Cardiac muscle cell (in vitro differentiated cells and primary cell): ENCODE data around the gene IFITM5. TPM values are rescaled to one million over a fixed set of nuclear protein-coding genes. Genes with fewer than 3 reads are reported as not detected.
"Not testable (repeated sequence)": the region's sequence is repeated elsewhere in the genome, so short reads cannot be mapped to it uniquely, and the experiment has no call there.

Experiments used
- DNase-seq, 2 donors: peaks; one replicate each; pipeline versions ENCODE4 v3.0.0 to v3.0.0-alpha.2; 2010 to 2017; ENCODE audit warnings: low read depth in 1 of 2, low spot score in 1 of 2
- H3K27ac ChIP-seq: fragments of 200-600 bp; sonication (generic); 2 replicates; pipeline ENCODE4 v1.5.1; 2016
- H3K27me3 ChIP-seq: fragments of 200-600 bp; sonication (generic); 2 replicates; pipeline ENCODE4 v1.6.0; 2016; ENCODE audit warnings: control low read depth
- H3K36me3 ChIP-seq: fragments of 200-600 bp; sonication (generic); 2 replicates; pipeline ENCODE4 v1.5.1; 2016; ENCODE audit warnings: control low read depth
- H3K4me1 ChIP-seq: fragments of 200-600 bp; sonication (generic); 2 replicates; pipeline ENCODE4 v1.8.1; 2017; ENCODE audit warnings: low read depth, mild to moderate bottlenecking, mixed run types
- H3K4me3 ChIP-seq: fragments of 200-600 bp; sonication (generic); 2 replicates; pipeline ENCODE4 v1.5.1; 2016; ENCODE audit warnings: mild to moderate bottlenecking
- H3K9me3 ChIP-seq: fragments of 200-600 bp; sonication (generic); 2 replicates; pipeline ENCODE4 v1.5.1; 2017; ENCODE audit warnings: low read depth, mild to moderate bottlenecking, control low read depth
- CTCF ChIP-seq: IDR thresholded peaks from 2 replicates; pipeline ENCODE4 v1.5.1; 2012; ENCODE audit warnings: low read depth, mild to moderate bottlenecking, low read length
- polyA plus RNA-seq: library from polyadenylated mRNA; unstranded; fragments of >200 nt; fragmentation: Nextera tagmentation; extraction: Ambion mirVana; gene quantifications from 2 replicates; pipeline ENCODE4 v1.2.1, GENCODE V29; 2016
- total RNA-seq: library from RNA; depleted of rRNA; stranded (reverse); fragments of >200 nt; gene quantifications from 2 replicates; pipeline ENCODE4 v1.2.3, GENCODE V29; 2016

The IFITM5 gene
- total and polyA plus RNA-seq, 2 experiments from 2014 or later, result not detected

- no peak for TF ChIP-seq CTCF
- Histone ChIP-seq H3K27ac (no peak overlapping the region), H3K4me1 (peaks cover 19% of the 10 kb centered on the region), H3K27me3 (peaks cover 22% of the 10 kb centered on the region), H3K36me3 (no peaks in the 10 kb centered on the region), H3K4me3 (no peak overlapping the region), H3K9me3 (no peaks in the 10 kb centered on the region)
- DNase-seq, result no peak
Observed at GRCh38 chr11:315516-315994, 16.2 kb upstream of the IFITM5 start.

GRCh38 chr11:315051-315481 is 15.7 kb upstream of the IFITM5 start:
- H3K9me3 ChIP-seq, result no peaks in the 10 kb centered on the region
- peak overlapping the region; percentile 40 for H3K4me3 ChIP-seq
- peaks cover 19% of the 10 kb centered on the region for H3K4me1 ChIP-seq
- TF ChIP-seq CTCF, result no peak
- H3K27me3 ChIP-seq, result peaks cover 22% of the 10 kb centered on the region
- H3K27ac ChIP-seq, result no peak overlapping the region
- no peak for DNase-seq
- no peaks in the 10 kb centered on the region for H3K36me3 ChIP-seq

GRCh38 chr11:314554-314875 is 15.2 kb upstream of the IFITM5 start:
- DNase-seq, result peak in 1 of 2 donors; percentile 38
- Histone ChIP-seq H3K27me3 (peaks cover 22% of the 10 kb centered on the region), H3K4me1 (peaks cover 19% of the 10 kb centered on the region), H3K4me3 (peak overlapping the region; percentile 40), H3K27ac (peak overlapping the region; percentile 90)
- not testable (repeated sequence) for H3K9me3 ChIP-seq, H3K36me3 ChIP-seq

GRCh38 chr11:313787-314553 is 14.6 kb upstream of the IFITM5 start, which contains the start of gene IFITM1:
IFITM1 (plus strand) TSS chr11:314040; CDS start chr11:314171, 131 bp downstream.
- Histone ChIP-seq H3K27me3 (peaks cover 22% of the 10 kb centered on the region), H3K27ac (peak within 1 kb of the TSS; percentile 90), H3K9me3 (no peaks in the 10 kb centered on the region), H3K4me1 (peaks cover 19% of the 10 kb centered on the region), H3K36me3 (no peaks in the 10 kb centered on the region), H3K4me3 (peak within 1 kb of the TSS; percentile 40)
- no peak for TF ChIP-seq CTCF
- peak; percentile 72 to 91 for DNase-seq

- Histone ChIP-seq H3K27me3 (peaks cover 22% of the 10 kb centered on the region), H3K4me1 (peaks cover 20% of the 10 kb centered on the region), H3K36me3 (no peaks in the 10 kb centered on the region), H3K9me3 (no peaks in the 10 kb centered on the region), H3K4me3 (no peak overlapping the region), H3K27ac (peak overlapping the region; percentile 90)
- TF ChIP-seq CTCF, result no peak
- DNase-seq, result no peak
Observed at GRCh38 chr11:313304-313786, 14.0 kb upstream of the IFITM5 start.
